Naive thymus-derived CD8-positive, alpha-beta T cell (primary cell): Measurements from ENCODE around the gene ETNK1. TPM values are rescaled to one million over a fixed set of nuclear protein-coding genes. Genes with fewer than 3 reads are reported as not detected.
"Not testable (repeated sequence)": the region's sequence is repeated elsewhere in the genome, so short reads cannot be mapped to it uniquely, and the experiment has no call there.

Experiments
- ATAC-seq, 2 donors: fragments of 150-1000 bp; cut with Tn5 transposase in 1 of 2; sonication (Bioruptor Pico), chemical (Tn5 transposase) in 1 of 2; 1 replicate in 1 of 2; 2 replicates in 1 of 2; pipeline ENCODE4 v1.10.0; 2021; ENCODE audit warnings: mild to moderate bottlenecking in 2 of 2, moderate library complexity in 2 of 2
- POLR2A ChIA-PET: fragments of 350-600 bp; sonication (Branson Sonifier 250); formaldehyde crosslinking; loops from one replicate; lab custom pipeline; 2021; ENCODE audit warnings: antibody characterized with exemption; lab: Charles Lee
- DNase-seq, 10 donors: peaks; one replicate each; pipeline versions ENCODE4 v3.0.0 to v3.0.0-alpha.2; 2020 to 2022
- H3K27ac Mint-ChIP-seq, 10 donors: one replicate each; pipeline ENCODE4 v1.8.0; 2020 to 2022; ENCODE audit warnings: mild to moderate bottlenecking in 10 of 10, mixed read lengths in 10 of 10, moderate library complexity in 4 of 10, inconsistent platforms in 1 of 10
- H3K27me3 Mint-ChIP-seq, 5 donors: one replicate each; pipeline ENCODE4 v1.8.0; 2021 to 2022; ENCODE audit warnings: mixed read lengths in 5 of 5
- H3K36me3 Mint-ChIP-seq, 3 donors: one replicate each; pipeline ENCODE4 v1.8.0; 2020 to 2022; ENCODE audit warnings: mixed read lengths in 3 of 3, mild to moderate bottlenecking in 2 of 3, inconsistent platforms in 1 of 3
- H3K4me1 Mint-ChIP-seq, 4 donors: one replicate each; pipeline ENCODE4 v1.8.0; 2021 to 2022; ENCODE audit warnings: mixed read lengths in 4 of 4
- H3K4me3 Mint-ChIP-seq, 10 donors: one replicate each; pipeline ENCODE4 v1.8.0; 2020 to 2022; ENCODE audit warnings: mild to moderate bottlenecking in 10 of 10, mixed read lengths in 10 of 10, moderate library complexity in 6 of 10, inconsistent platforms in 1 of 10
- H3K9me3 Mint-ChIP-seq, 9 donors: one replicate each; pipeline ENCODE4 v1.8.0; 2020 to 2022; ENCODE audit warnings: mixed read lengths in 9 of 9, mild to moderate bottlenecking in 3 of 9, inconsistent platforms in 1 of 9, moderate library complexity in 1 of 9
- polyA plus RNA-seq, 3 donors: library from polyadenylated mRNA; unstranded; fragments of 300-500 nt; fragmentation: Illumina TruSeq; gene quantifications; one replicate each; pipeline ENCODE4 v1.2.3, GENCODE V29; 2021
- total RNA-seq, 8 experiments: library from RNA in 2 of 8; stranded (reverse) in 2 of 8; gene quantifications; one replicate each; pipeline ENCODE4 v1.2.3 and lab custom pipeline; 2021 to 2026

ETNK1 gene
- total and polyA plus RNA-seq, 5 experiments from 2014 or later, result 13.7 to 76.8 (median 14.3) TPM

DNA sequence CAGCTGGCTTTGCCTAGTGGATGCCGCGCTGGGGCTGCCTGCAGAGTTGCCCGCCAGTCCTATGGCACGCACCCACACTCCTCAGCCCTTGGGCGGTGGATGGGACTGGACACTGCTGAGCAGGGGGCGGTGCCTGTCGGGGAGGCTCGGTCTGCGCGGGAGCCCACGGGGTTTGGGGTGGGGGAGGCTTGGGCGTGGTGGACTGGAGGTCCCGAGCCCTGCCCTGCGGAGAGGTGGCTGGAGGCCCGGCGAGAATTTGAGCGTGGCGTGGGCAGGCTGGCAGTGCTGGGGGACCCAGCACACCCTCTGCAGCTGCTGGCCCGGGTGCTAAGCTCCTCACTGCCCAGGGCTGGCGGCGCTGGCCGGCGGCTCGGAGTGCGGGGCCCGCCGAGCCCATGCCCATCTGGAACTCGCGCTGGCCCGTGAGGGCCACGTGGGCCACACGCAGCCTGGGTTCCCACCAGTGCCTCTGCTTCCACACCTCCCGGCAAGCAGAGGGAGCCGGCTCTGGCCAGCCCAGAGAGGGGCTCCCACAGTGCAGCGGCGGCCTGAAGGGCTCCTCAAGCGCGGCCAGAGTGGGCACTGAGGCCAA lies 68.1 kb downstream of the ETNK1 start:
- DNase-seq, result peak in 1 of 10 donors; percentile 64
- Mint-ChIP-seq H3K27ac (no peak overlapping the region), H3K27me3 (no peaks in the 10 kb centered on the region), H3K9me3 (peaks cover 0 to 7% (median 0%) of the 10 kb centered on the region in 9 donors), H3K4me3 (no peak overlapping the region), H3K36me3 (peaks cover 0 to 3% (median 0%) of the 10 kb centered on the region in 3 donors), H3K4me1 (peaks cover 4 to 18% (median 7%) of the 10 kb centered on the region in 4 donors)
- no peak for ATAC-seq
- POLR2A ChIA-PET, result no interaction called here

DNA sequence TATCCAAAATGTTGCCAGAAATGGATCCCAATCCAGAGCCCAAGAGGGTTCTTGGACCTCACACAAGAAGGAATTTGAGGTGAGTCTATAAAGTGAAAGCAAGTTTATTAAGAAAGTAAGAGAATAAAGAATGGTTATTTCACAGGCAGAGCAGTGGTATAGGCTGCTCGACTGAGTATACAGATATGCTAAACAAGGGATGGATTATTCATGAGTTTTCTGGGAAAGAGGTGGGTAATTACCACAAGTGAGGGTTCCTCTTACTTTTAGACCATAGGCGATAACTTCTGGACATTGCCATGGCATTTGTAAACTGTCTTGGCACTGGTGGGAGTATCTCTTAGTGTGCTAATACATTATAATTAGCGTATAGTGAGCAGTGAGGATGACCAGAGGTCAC lies 73.6 kb downstream of the ETNK1 start:
- no peaks in the 10 kb centered on the region for H3K36me3 Mint-ChIP-seq
- DNase-seq (no peak), ATAC-seq (no peak)
- no peak overlapping the region for H3K27ac Mint-ChIP-seq
- no peak overlapping the region for H3K4me3 Mint-ChIP-seq
- H3K4me1 Mint-ChIP-seq, result no peaks in the 10 kb centered on the region
- POLR2A ChIA-PET, result no interaction called here
- peaks cover 0 to 6% (median 2%) of the 10 kb centered on the region in 5 donors for H3K27me3 Mint-ChIP-seq
- H3K9me3 Mint-ChIP-seq, result peaks cover 0 to 7% (median 0%) of the 10 kb centered on the region in 9 donors

DNA sequence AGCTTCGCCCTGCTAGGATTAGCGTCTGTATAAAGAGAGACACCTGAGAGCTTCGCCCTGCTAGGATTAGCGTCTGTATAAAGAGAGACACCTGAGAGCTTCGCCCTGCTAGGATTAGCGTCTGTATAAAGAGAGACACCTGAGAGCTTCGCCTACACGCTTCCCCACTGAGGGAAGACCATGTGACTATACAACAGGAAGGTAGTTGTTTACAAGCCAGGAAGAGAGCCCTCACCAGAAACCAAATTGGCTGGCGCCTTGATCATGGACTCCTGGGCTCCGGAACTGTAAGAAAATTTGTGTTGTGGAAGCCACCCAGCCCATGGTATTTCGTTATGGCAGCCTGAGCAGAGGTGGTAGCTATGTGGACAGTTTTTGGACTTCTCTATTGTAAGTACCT lies 74.7 kb downstream of the ETNK1 start:
- H3K36me3 Mint-ChIP-seq, H3K4me1 Mint-ChIP-seq, H3K4me3 Mint-ChIP-seq, H3K27me3 Mint-ChIP-seq, ATAC-seq, H3K9me3 Mint-ChIP-seq, H3K27ac Mint-ChIP-seq, DNase-seq, POLR2A ChIA-PET: not testable (repeated sequence)

DNA sequence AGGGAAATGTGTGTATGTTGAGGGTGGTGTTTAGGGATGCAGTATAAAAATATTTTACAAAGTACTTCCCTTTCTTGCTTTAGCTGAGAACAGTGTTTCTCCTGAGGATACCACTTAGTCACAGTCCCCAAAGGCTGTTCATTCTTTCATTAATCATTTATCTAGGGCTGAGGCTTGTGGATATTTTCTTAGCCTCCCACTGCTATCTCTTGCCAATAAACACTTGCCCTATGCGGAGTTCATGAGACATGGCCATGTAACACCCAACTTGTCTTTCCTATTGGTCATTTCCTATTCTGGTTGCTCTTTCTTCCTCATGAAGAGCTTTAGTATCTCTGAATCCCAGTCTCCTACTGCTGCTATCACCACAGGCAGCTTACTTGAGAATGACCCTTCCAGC lies 75.1 kb downstream of the ETNK1 start:
- Mint-ChIP-seq H3K36me3 (no peaks in the 10 kb centered on the region), H3K4me3 (no peak overlapping the region), H3K27ac (no peak overlapping the region), H3K9me3 (peaks cover 0 to 7% (median 0%) of the 10 kb centered on the region in 9 donors), H3K27me3 (peaks cover 0 to 6% (median 2%) of the 10 kb centered on the region in 5 donors), H3K4me1 (no peaks in the 10 kb centered on the region)
- no peak for DNase-seq
- POLR2A ChIA-PET, result no interaction called here
- ATAC-seq, result no peak

DNA sequence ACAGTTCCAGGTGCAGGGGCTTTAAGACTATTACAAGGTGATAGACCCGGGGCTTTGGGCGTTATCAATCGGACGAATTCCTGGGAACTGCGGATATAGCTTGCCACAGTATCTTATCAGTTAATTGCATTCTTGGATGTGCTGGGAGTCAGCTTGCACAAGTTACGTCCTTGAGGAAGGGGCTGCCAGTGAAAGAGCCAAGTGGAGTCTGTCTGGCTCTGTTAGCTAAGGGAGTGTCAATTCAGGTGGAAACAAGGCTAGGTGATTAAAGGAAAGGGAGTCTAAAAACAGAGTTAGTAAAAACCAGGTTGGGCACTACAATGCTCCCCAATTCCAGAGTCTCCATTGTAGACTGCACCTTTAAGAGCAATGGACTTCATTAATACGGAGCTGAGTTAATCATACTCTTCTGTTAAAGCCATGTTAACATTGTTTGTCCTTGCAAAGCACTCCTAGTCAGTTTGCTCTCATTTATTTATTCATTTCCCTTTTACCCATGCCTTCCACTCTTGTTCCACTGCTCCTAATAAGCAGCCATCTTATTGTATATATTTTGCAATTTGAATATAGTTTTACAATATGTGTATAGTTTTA lies 76.3 kb downstream of the ETNK1 start:
- not testable (repeated sequence) for H3K4me3 Mint-ChIP-seq, ATAC-seq

DNA sequence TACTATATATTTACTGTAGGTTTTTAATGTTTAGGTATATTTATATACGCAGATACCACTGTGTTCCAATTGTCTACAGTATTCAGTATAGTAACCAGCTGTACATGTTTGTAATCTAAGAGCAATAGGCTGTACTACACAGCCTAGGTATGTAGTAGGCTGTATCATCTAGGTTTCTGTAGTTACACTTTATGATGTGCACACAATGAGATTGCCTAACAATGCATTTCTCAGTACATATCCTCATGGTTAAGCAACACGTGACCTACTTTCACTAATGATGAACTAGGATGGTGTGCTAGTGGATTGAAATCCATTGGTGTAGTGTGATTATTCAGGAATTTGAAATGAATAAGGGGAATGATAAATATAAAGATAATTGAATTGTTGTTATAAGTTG lies 77.7 kb downstream of the ETNK1 start:
- Mint-ChIP-seq H3K27ac (no peak overlapping the region), H3K9me3 (peaks cover 0 to 2% (median 0%) of the 10 kb centered on the region in 9 donors), H3K27me3 (peaks cover 2 to 6% (median 2%) of the 10 kb centered on the region in 5 donors), H3K36me3 (no peaks in the 10 kb centered on the region), H3K4me1 (no peaks in the 10 kb centered on the region), H3K4me3 (no peak overlapping the region)
- DNase-seq (no peak), ATAC-seq (no peak)
- POLR2A ChIA-PET, result no interaction called here

More for the DNA sequence above, 76.3 kb downstream of the ETNK1 start:
- H3K36me3 Mint-ChIP-seq, H3K9me3 Mint-ChIP-seq, H3K27ac Mint-ChIP-seq, H3K27me3 Mint-ChIP-seq, POLR2A ChIA-PET, H3K4me1 Mint-ChIP-seq, DNase-seq: not testable (repeated sequence)

DNA sequence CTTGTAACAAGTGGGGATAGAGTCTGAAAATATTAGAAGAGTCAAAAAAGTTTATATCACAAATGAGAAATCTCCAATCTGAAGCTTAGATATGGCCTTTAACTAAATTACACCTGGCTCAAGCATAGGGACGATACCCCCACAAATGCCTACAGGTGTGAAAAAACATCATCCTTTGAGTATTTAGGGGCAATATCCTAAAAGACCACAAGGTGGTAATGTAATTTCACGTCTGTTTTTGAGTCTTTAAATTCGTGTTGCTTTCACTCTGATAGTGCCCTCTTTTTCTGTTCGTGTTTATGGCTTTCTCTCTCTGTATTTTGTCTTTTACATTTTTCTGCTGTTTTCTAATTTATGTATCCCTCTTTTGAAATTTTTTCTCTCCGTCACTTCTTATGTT lies 84.3 kb downstream of the ETNK1 start:
- Mint-ChIP-seq H3K4me3 (peak overlapping the region in 3 of 10 donors; percentile 2 to 12 (median 5)), H3K27ac (peak overlapping the region in 2 of 10 donors; percentile 23 to 56), H3K9me3 (no peaks in the 10 kb centered on the region), H3K4me1 (peaks cover 2 to 6% (median 3%) of the 10 kb centered on the region in 4 donors), H3K36me3 (no peaks in the 10 kb centered on the region), H3K27me3 (peaks cover 0 to 13% (median 8%) of the 10 kb centered on the region in 5 donors)
- DNase-seq, result no peak
- POLR2A ChIA-PET, result no interaction called here
- ATAC-seq, result no peak

DNA sequence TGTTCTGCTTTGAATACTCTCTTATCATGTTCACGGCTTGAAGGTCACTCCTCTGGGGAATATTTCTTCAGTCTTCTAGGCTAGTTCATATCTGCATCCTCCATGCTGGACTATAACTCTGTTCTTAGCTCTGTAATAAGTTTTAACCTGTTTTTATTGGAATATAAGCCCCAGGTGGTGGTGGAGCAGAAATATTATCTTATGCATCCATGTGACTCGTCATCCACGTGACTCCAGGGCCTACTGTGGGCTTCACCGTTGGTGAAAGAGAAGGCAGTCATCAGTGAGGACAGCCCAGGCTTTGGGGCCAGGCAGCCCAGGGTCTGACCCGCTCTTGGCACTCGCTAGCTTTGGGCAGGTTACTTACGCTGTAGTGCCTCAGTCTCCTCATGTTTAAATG lies 87.1 kb downstream of the ETNK1 start:
- no peaks in the 10 kb centered on the region for H3K36me3 Mint-ChIP-seq
- ATAC-seq, result no peak
- H3K27me3 Mint-ChIP-seq, result peaks cover 0 to 13% (median 8%) of the 10 kb centered on the region in 5 donors
- DNase-seq, result no peak
- H3K4me3 Mint-ChIP-seq, result no peak overlapping the region
- POLR2A ChIA-PET, result no interaction called here
- H3K9me3 Mint-ChIP-seq, result no peaks in the 10 kb centered on the region
- H3K27ac Mint-ChIP-seq, result no peak overlapping the region
- H3K4me1 Mint-ChIP-seq, result peaks cover 2 to 6% (median 3%) of the 10 kb centered on the region in 4 donors

DNA sequence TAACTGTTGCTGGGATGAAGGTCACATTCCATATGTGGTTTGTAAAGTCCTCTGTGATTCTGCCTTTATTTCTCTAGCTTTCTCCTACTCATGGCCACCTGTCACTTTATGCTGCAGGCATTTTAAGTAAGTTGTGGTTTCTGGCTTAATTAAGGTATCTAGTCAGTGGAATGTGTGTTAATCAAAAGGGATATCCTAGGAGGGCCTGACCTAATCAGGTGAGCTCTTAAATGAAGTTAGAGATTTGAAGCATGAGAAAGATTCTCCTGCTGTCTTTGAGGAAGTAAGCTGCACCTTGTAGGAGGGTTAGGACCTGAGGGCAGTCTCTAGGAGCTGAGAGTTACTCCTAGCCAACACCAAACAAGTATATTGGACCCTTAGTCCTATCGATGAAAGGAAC lies 90.3 kb downstream of the ETNK1 start:
- DNase-seq (no peak), ATAC-seq (no peak)
- H3K4me3 Mint-ChIP-seq, result no peak overlapping the region
- no peak overlapping the region for H3K27ac Mint-ChIP-seq
- peaks cover 0 to 13% (median 2%) of the 10 kb centered on the region in 5 donors for H3K27me3 Mint-ChIP-seq
- peaks cover 0 to 2% (median 0%) of the 10 kb centered on the region in 4 donors for H3K4me1 Mint-ChIP-seq
- no peaks in the 10 kb centered on the region for H3K9me3 Mint-ChIP-seq
- H3K36me3 Mint-ChIP-seq, result no peaks in the 10 kb centered on the region
- POLR2A ChIA-PET, result no interaction called here

DNA sequence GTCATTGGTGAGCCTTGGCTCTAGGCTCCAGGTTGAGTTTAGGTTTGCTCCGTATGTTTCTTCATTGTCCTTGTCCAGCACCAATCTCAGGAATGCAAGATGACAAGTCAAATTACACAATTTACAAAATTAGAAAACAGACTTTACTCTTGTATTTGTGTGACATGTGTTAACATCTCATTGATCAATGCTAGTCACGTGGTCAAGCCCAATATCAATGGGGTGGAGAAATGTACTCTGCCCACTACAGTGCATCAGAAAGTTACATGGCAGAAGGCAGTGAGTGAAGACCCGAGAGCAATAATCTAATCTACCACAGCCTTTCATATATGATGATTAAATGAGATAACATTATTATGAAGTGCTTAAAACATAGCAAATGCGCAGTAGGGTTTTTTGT lies 94.8 kb downstream of the ETNK1 start:
- POLR2A ChIA-PET, result no interaction called here
- no peak overlapping the region for H3K27ac Mint-ChIP-seq
- ATAC-seq (no peak), DNase-seq (no peak)
- no peak overlapping the region for H3K4me3 Mint-ChIP-seq
- H3K36me3 Mint-ChIP-seq, result no peaks in the 10 kb centered on the region
- no peaks in the 10 kb centered on the region for H3K4me1 Mint-ChIP-seq
- no peaks in the 10 kb centered on the region for H3K9me3 Mint-ChIP-seq
- peaks cover 0 to 31% (median 8%) of the 10 kb centered on the region in 5 donors for H3K27me3 Mint-ChIP-seq

DNA sequence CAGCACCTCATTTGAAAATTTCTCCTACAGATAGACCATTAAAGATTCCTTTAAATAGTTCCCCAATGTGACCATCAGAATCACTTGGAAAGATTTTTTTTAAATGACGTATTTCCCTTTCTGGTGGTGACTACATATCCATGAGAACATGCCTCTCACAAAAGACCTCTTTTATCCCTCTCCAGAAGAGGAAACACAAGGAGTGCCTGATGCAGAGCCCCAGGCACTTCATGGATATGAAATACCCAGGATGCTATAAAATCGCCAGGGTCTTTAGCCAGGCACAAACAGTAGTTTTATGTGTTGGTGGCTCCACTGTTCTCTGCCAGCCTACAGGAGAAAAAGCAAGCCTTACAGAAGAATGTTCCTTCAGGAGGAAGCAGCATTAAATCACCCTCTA lies 97.1 kb downstream of the ETNK1 start:
- no peaks in the 10 kb centered on the region for H3K4me1 Mint-ChIP-seq
- ATAC-seq, result no peak
- POLR2A ChIA-PET, result no interaction called here
- H3K27ac Mint-ChIP-seq, result no peak overlapping the region
- H3K36me3 Mint-ChIP-seq, result no peaks in the 10 kb centered on the region
- no peaks in the 10 kb centered on the region for H3K9me3 Mint-ChIP-seq
- peaks cover 0 to 31% (median 8%) of the 10 kb centered on the region in 5 donors for H3K27me3 Mint-ChIP-seq
- no peak overlapping the region for H3K4me3 Mint-ChIP-seq
- no peak for DNase-seq

DNA sequence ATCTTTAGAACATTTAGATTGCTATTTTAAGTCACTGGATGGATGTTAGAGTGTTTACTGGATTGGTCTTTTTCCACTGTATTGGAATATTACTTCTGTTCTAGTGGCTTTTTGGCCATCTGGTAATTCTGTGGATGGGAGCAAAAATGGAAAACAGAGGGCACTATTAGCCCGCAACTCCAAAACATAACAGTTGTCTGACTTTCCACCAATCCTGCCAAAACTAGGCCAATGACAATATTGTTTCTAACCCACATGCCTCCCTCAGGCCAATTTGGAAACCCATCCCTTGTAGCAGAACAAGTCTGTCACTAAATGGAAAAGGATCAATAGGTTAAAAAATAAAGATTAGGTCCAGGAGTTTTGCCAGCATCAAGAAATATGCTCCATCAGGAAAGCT lies 97.8 kb downstream of the ETNK1 start:
- Mint-ChIP-seq H3K36me3 (no peaks in the 10 kb centered on the region), H3K27ac (no peak overlapping the region), H3K9me3 (no peaks in the 10 kb centered on the region), H3K4me3 (no peak overlapping the region), H3K4me1 (no peaks in the 10 kb centered on the region), H3K27me3 (peaks cover 0 to 31% (median 8%) of the 10 kb centered on the region in 5 donors)
- POLR2A ChIA-PET, result no interaction called here
- no peak for DNase-seq
- ATAC-seq, result no peak

DNA sequence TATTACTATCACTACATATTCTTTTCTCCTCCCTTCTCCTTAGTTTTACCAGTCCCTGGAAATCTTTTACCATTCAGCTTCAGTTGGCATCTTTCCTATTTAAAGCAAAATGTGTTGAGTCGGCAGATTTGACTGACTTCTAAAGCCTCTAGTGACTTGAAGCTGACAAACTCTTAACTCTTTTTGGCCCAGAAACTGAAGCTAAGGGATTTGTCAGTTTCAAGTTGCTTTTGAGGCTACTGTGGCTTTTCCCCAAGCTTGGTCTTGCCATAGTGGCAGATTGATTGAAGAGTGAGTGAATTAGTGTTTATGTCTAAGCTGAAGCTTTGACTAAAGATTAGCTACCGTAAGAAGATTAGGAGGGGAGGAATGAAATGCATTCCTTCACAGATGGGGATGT lies 104.0 kb downstream of the ETNK1 start:
- H3K4me1 Mint-ChIP-seq, result no peaks in the 10 kb centered on the region
- no peak overlapping the region for H3K4me3 Mint-ChIP-seq
- ATAC-seq, result no peak
- no peak overlapping the region for H3K27ac Mint-ChIP-seq
- H3K9me3 Mint-ChIP-seq, result no peaks in the 10 kb centered on the region
- POLR2A ChIA-PET, result no interaction called here
- peaks cover 0 to 7% (median 5%) of the 10 kb centered on the region in 5 donors for H3K27me3 Mint-ChIP-seq
- H3K36me3 Mint-ChIP-seq, result no peaks in the 10 kb centered on the region
- no peak for DNase-seq
